ENCODE data around the gene NUFIP1.
"Not testable (repeated sequence)": the region's sequence is repeated elsewhere in the genome, so short reads cannot be mapped to it uniquely, and the experiment has no call there.

Gene NUFIP1

DNA sequence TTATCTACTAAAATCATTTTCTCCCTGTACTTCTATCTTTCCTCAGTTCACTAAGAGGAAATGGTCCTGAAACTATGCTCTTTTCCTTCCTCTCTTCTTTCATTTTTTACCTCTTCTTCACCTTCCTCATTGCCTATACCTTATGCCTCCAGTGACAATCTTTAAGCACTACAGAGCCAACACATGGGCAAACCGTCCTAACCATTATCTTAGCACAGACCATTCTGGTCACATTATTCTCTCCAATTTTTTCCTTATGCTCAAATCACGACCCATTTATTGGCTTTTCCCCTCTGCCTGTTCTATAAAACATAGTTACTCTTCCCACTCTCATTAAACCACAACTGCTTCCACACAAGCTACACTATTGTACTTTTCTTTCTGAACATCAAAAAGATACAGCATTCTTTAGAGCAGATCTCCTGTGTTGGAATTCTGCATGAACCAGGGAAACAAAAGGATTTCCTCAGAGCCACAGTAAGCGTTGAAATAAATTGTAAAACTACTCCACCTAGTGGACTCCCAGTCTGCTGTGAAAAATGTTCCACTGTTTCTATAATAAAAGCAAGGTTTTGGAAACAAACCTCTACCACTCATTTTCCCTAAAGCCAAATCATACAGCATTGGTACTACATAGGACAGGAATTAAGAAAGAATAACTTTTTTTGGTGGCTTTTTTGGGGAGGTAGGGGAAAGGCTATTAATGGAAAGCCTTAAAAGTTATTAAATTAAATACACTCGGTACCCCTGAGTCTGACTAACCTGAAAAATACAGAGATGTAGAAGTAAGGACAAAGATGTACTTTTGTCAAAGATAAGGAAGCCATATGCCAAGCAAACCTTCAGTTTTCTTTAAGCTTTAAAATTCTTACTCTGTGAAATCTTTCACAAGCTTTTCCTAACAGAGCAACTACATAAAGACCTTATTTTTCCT lies 19.5 kb downstream of the NUFIP1 start:
- DNase-seq = peak; percentile 68

DNA sequence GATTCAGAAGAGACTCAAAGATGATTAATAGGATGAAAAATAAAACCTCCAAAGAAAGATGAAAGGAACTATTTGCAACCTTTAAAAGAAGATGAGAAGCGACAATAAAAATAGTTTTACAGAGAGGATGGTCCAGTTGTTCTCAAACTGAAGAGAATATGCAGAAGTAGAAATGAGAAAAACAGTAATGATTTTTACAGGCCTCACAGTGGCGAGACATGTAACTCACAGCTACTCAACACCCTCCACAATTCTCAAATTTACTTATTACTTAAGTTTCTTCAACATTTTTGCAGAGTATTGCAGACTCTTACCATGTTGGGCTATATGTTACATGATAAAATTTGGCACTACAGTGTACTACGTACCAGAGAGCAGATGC lies 20.8 kb downstream of the NUFIP1 start:
- no peak for DNase-seq

DNA sequence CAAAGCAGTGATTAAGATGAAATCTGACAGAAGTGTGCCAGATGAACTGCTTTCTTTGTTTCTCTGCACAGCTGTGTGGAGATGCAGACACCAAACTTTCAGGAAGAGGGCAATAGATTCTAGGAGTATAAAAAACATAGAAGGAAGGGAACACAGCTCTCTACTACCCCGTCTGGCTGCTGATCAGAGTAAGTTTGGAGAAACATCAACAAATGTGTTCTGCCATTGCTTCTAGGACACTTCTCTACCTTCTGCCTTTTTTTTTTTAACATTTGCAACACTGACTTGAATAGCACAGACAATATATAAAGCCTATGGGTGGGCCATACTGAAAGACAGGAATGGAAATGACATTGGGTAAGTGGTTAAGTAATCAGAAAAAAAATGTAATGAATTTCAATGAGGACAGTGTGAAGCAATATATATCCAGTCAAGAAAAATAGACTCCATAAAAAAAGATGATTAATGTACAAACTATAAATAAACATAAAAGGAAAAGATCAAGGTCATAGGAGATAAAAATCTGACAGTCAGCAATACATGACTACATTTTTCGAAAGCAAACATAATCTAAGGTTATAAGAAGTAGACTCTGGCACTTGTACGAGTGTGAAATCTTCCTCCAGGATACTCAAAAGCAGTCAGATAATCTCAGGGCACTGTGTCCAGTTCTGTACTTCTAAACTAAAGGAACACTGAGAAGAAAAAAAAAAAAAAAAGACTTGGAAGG lies 21.4 kb downstream of the NUFIP1 start:
- DNase-seq = peak; percentile 69

DNA sequence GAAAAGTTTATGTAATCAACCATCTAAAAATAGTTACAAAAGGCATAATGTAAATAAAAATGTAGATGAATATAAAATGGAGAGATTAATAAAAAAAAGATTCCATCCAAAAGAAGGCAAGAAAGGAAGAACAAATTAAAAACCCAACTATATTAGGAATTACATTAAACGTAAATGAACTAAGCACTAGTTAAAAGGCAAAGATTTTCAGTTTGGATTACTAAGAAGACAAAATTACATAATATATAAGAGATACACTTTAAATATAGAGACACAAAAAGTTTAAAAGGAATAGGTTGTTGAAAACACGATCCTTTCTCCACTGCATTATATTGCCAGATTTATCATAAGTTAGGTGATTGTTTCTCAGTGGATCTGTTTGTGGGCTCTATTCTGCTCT lies 27.3 kb downstream of the NUFIP1 start:
- no peak for DNase-seq

DNA sequence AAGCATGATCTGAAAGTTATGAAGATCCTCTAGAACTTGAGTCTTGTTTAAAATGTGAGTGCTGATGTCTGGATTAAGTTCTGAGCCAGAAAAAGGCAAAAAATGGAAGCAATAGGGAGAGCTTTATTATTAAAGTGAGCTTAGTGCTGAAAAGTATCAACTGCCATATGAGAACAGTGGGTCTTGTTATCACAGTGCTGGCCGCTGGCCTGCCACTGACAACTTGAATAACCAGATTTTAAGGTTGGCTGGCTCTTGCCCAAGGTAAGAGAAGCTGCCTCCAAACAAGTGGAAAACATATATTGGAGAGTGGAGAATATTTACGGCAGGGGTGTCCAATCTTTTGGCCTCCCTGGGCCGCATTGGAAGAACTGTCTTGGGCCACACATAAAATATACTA lies 33.9 kb downstream of the NUFIP1 start:
- no peak for DNase-seq

DNA sequence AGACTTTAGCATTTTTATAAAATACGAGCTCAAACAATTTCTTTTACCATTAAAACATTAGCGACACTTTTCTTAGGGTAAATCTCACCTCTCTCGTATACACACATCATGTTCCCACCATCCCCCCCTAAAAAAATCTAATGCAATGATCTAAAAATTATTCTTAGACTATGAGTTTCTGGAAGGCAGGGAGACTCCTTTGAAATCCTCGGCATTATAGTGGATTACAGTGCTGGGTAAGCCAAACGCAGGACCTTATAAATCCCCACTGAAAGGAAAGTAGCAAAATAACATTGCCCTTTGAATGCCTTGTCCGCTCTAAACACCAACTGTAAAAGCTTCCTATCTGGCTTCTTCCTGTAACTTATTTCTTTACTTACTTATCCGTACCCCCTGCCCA lies 35.0 kb downstream of the NUFIP1 start:
- no peak for DNase-seq

DNA sequence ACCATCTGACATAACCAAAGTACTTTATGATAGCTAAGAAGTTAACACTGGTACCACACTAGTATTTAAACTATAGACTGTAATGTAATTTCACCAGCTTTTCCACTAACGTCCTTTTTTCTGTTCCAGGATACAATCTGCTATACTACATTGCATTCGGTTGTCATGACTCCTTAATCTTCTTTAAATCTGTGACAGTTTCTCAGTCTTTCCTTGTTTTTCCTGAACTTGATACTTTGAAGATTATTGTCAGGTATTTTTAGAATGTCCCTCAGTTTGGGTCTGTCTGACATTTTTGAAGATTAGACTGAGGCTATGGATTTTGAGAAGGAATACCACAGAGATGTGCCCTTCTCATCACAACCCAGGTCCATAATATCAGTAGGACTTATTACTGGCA lies 36.6 kb downstream of the NUFIP1 start:
- DNase-seq = no peak

DNA sequence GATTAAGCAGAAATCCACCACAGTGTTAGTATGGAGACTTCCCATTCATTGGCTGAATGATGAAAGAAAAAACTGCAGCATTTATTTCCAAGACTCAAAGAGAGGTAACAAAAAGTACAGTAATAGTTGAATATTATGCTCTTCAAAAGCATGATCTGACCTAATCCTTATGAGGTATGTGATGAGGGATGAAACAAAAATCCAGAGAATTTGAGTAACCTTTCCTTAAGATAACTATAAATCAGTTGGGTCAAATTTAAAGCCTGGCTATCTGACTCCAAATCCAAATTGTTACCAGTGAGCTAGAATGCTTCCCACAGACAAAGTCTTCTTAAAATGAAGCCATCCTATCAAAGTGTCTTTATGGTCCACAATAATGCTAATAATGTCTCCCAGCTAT lies 38.1 kb downstream of the NUFIP1 start:
- peak; percentile 29 for DNase-seq

DNA sequence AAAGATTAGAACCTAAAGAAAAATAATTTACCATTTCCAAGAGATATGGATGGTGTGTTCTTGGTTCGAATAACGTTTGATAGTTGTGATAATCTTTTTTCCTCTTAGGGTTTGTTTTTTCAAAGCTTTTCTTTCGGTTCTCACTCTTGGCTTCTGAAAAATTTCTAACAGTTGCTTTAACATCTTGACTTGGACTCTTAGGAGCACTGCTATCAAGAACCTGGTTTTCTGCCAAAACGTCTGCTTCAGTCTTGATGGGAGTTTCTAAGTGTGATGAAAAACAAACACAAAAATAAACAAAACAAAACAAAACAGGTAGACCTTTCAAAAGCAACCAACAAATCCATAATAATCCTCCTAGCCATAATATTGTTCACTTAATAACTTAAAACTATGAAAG lies 45.9 kb downstream of the NUFIP1 start:
- not testable (repeated sequence) for DNase-seq

DNA sequence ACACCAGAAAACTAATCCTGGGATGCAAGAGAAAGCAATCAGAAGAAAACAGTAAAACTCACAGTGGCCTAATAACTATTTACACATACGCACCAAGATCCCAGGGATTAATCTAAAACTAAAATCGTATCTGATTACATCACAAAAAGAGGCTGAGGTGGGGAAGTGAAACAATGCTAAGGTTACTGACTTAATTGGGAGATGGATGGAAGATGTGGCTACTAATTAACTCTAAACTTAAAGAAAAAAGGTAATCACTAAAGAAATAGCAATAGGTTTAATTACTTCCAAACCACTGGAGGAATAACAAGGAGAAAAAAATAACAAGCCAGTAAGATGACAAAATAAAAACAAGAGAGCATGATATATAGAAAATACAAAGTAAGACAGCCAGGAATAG lies 50.4 kb downstream of the NUFIP1 start:
- no peak for DNase-seq

DNA sequence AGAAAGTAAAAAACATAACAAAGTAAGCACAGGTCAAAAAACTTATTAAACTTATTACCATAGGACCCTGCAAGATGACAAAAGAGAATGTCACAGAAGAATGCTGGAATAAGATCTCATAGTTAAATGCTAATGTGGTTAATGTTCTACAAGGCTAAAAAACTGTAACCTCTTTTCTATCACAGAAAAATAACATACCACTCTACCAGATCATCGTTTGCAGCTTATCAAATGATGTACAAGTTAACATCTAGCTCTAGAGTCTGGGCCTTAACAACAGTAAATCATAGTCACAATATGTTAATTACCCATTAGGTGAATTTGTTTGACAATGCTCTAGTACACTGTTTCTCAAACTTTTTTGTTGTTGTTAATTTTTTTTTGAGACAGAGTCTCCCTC lies 53.0 kb downstream of the NUFIP1 start:
- DNase-seq = no peak

DNA sequence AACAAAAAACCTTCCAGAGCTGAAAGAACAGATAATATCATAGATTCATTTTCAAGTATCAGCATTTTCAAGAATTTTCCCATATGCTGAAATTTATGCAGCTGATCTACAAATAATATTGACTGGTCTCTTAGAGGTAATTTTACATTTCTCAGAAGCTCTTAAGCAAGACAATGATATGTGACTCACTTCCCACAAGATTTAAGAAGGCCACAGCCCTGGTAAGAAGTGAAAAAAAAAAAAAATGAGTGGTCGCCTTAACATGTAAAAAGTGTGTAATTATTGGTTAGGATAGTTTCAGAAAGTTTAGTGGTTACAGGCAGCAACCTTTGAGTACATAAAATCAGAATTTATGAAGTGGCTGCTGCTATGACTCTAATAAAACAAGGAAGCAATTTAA lies 54.5 kb downstream of the NUFIP1 start:
- DNase-seq = peak; percentile 74

DNA sequence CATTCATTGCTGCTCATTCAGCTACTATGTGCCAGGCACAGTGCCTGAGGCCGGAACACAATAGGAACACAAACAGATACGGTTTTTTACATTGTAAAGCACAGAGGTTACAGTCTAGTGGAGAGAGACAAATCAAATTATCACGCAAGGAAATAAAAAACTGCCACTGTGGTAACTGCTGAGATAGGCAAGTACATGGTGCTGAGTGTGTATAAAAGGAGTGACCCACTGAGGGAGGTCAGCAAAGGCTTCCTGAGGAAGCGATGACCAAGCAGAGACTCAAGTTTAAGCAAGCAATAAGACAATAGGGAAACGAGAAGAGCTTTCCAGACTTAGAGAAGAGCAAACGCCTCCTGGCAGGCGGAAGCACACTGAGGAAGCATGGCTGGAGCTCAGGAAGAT lies 56.4 kb downstream of the NUFIP1 start:
- peak; percentile 32 for DNase-seq

DNA sequence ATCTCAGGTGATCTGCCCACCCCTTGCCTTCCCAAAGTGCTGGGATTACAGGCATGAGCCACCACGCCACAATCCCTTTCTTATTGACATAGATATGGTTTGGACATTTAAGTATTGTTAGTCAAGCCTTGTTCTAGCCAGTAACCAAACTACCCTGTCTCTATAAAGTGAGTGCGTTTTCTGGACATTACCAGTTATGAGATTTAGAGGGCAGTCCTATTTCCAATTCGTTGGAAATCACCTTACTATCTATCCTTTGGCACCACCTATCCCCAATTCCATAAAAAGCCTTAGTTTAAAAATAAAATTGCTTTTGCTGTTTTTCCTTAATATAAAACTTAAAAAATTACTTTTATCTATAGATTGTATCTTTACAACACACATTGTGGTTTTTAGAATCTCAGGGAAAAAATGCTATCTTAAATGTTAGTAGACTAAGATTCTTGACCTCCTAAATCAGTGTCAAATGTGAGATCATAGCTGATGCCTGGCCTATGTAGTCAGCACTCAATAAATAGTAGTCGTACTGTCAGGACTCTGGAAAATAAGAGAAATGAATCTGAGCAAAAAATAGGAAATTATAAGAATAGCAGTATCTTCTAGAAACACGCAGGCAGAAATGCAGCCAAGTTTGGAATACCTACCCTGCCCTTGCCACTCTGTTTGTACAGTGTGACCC lies 57.0 kb downstream of the NUFIP1 start:
- DNase-seq = peak; percentile 29

DNA sequence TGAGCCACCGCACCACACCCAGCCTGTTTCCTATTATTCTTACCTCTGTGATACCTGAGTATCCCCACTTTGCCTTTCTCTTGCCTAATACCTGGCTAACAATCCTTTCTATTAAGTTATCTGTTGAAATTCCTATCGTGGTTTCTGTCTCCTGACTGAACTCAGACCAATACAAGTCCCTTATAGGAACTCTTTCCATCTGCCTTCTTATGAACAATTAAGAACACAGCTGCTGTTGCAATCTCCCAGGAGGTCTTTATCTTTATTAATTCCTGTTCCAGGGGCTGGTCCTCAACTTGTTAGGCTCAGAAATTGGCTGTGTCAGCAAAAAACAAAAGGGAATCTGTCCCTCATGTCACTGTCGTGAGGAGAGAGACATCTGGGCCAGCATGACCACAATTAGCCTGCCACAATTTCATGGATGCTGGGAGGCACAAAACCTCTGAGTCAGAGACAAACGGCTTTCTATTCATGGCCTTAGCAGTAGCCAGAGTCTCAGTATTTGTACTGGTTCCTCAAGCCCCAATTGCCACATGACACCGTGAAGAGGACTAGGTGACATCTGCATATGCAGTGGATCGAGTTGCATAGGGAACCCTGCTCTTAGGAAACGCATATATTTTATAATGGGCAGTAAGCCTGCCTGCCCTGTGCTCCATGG lies 58.2 kb downstream of the NUFIP1 start:
- no peak for DNase-seq

DNA sequence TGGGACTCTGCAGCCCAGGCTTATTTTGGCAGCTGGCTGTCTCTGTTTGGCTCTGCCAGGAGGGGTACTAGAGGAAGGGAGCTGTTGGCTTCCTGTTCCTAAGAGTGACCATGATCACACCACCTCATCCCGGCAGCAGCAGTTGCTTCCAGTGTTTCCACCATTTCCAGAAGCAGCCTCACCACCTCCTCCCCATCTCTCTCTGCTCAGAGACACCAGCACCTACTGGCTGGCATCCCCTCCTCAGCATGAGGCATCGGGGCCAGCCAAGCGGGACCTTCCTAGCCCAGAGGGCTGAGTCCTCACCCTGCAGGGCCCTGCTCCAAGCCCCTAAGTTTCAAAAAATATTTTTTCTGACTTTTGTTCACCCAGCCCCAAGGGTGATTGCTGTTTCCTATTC lies 59.0 kb downstream of the NUFIP1 start:
- no peak for DNase-seq

DNA sequence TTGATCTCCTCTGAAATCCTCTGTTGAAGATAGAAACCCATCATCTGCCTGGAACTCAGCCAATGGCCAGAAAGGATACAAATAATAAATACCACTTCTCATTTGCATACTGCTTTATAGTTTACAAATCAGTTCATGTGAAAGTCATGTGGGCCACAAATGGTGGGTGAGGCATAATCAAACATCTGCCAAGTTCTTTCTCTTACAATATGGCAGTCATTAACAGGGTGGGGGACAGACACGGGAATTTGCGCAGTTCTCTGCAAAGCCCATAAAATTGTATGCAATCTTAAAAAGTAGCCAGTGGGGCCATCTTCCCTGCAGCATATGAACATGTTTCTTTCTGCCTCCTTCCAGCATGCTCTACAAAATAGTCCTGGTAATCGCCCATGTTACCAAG lies 59.6 kb downstream of the NUFIP1 start:
- no peak for DNase-seq

DNA sequence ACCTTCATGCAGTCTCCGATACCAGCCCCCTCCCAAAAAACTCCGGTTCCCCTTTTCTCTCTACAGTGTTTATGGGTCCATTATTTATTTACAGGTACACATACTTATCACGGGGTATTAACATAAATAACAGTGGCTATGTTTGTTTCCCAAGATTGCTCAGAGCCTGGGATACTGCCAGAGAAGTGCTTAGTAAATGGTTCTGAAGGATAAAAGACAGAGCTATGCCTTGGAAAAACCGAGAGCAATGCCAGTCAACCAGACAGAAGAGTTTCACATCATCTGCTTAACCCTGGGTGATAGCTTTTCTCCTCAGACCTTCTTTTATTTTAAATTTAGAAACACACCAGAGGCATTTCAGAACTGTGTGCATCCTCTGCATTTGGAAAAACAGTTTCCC lies 61.3 kb downstream of the NUFIP1 start:
- no peak for DNase-seq

DNA sequence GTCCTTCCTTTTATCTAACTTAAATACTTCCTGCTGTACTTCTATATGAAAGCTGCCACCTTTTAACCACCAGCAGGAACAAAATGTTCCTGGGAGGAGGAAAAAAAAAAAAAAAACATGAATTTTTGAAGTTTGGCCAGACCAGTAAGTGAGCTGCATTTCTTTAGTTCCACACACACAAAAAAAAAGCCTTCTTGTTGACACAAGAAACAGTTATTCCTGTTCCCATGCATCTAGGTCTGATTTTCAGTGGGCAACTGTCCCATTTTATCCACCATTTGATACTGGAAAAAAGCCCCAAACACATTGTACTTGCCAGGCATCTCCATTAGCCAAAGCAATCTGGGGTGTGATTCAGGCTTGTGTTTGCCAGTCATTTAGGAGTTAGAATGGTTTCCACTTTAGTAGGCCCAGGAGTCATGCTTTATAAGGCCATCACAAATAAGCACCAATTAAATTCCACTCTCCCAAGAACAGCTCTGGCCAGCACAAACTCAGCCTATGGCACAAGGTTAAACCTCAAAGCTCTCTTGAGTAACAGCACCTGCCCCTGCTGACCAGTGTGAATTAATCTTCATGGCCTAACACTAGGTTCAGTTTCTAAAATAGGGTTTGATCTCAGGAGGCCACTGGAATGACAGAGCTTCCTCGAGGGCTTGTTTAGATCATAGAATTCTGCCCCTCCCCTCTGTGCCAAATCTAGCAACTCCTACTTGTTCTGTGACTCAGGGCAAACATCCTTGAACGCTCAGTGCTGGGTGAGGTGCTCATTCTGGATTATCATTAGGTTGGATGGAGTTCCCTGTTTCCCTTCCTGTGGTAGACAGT lies 67.1 kb downstream of the NUFIP1 start:
- peak; percentile 99 for DNase-seq

DNA sequence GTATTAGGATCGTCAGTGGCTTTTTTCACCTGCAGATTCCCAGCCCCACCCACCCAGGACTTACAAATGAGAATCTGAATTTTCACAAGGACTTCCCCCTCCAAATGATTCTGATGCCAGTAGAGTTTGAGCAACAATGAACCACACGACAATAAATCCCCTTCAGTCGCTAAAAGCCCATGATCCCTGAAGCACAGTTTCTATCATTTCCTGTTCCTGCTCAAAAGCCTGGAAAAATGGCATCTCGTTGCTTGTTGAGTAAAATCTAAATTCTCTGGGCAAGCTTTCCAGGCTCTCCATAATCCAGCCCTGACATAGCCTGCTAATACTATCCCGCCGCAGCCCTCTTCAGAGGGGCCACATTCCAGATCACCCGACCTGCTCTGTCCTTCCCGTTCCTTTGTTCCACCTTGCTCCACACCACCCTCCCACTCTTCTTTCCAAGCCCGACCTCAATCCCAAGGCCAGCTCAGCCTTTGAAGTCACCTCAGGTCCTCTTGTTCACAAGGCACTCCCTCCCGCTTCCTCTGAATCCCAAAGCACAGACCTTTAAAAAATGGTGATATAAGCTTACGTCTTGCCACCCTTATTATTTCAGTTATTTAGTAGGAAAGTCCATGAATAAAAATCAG lies 67.9 kb downstream of the NUFIP1 start:
- no peak for DNase-seq

DNA sequence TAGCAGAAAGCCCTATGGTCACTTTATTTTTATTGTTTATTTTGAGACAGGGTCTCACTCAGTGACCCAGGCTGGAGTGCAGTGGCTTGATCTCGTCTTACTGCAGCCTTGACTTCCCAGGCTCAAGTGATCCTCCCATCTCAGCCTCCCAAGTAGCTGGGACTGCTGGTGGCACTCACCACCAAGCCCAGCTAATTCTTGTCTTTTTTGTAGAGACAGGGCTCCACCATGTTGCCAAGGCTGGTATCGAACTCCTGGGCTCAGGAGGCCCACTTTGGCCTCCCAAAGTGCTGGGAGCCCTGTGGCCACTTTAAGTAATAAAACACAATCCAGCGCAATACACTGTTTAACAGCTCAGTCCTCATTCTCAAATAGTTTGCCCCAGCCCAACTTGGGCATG lies 69.3 kb downstream of the NUFIP1 start:
- no peak for DNase-seq
